Type B pancreatic cell (in vitro differentiated cells): ENCODE measurements around the gene FAAP20. TPM values are rescaled to one million over a fixed set of nuclear protein-coding genes. Genes with fewer than 3 reads are reported as not detected.

Source experiments
- DNase-seq: peaks from one replicate; pipeline ENCODE4 v3.0.0; 2021; ENCODE audit warnings: mixed read lengths; ENCODE audit not compliant: unreplicated experiment; ENCODE audit errors: extremely low spot score
- H3K27ac Mint-ChIP-seq: 2 replicates; pipeline ENCODE4 v1.8.0; 2021; ENCODE audit warnings: mild to moderate bottlenecking, mixed read lengths
- H3K27me3 Mint-ChIP-seq: 2 replicates; pipeline ENCODE4 v1.8.0; 2021; ENCODE audit warnings: mixed read lengths
- H3K36me3 Mint-ChIP-seq: 2 replicates; pipeline ENCODE4 v1.8.0; 2021; ENCODE audit warnings: mixed read lengths
- H3K4me1 Mint-ChIP-seq: one replicate; pipeline ENCODE4 v1.8.0; 2021; ENCODE audit warnings: mixed read lengths; ENCODE audit not compliant: unreplicated experiment
- H3K4me3 Mint-ChIP-seq: 2 replicates; pipeline ENCODE4 v1.8.0; 2021; ENCODE audit warnings: mild to moderate bottlenecking, mixed read lengths
- H3K9me3 Mint-ChIP-seq: 2 replicates; pipeline ENCODE4 v1.8.0; 2021; ENCODE audit warnings: mixed read lengths
- CTCF ChIP-seq: fragments of 200-600 bp; sonication (generic); conservative IDR thresholded peaks from 2 replicates; pipeline ENCODE4 v1.5.0; 2021; ENCODE audit warnings: antibody characterized with exemption, mild to moderate bottlenecking
- total RNA-seq: library from RNA; stranded (reverse); gene quantifications from 2 replicates; pipeline ENCODE4 v1.2.1, GENCODE V29; 2021; ENCODE audit warnings: low replicate concordance

The FAAP20 gene
- total RNA-seq, 1 donor from 2014 or later = 73.8 TPM

DNA sequence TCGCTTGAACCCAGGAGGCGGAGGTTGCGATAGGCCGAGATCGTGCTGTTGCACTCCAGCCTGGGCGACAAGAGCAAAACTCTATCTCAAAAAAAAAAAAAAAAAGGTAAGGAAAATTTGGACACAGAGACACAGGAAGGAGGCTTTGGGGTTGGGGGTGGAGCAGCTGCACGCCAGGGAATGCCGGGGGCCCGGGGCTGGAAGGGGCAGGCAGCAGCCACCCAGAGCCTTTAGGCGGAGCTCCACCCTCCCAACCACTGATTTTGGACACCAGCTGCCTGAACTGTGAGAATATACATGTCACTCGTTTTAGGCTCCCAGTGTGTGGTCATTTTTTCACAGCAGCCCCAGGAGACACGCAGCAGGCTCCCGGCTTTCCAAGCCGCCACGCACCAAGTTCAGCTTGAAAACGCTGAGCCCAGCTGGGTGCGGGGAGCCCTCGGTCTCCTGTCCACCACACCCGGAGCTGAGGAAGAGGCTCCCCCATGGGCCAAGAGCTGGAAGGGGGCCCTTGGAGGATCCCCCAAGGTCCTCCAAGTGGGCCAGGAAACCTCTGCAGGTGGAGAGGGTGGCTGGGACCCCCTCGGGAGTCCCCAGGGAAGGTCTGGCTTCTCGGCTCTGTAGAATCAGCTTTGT is 5.9 kb upstream of the FAAP20 start:
- no peak for DNase-seq
- peaks cover 7% of the 10 kb centered on the region for H3K4me1 Mint-ChIP-seq
- no peak for TF ChIP-seq CTCF
- no peak overlapping the region for H3K4me3 Mint-ChIP-seq
- no peak overlapping the region for H3K27ac Mint-ChIP-seq
- no peaks in the 10 kb centered on the region for H3K36me3 Mint-ChIP-seq
- no peaks in the 10 kb centered on the region for H3K9me3 Mint-ChIP-seq
- H3K27me3 Mint-ChIP-seq = no peaks in the 10 kb centered on the region

- Mint-ChIP-seq H3K27me3 (no peaks in the 10 kb centered on the region), H3K9me3 (no peaks in the 10 kb centered on the region), H3K4me3 (peak overlapping the region; percentile 84), H3K4me1 (peaks cover 7% of the 10 kb centered on the region), H3K36me3 (no peaks in the 10 kb centered on the region), H3K27ac (peak overlapping the region; percentile 78)
- no peak for TF ChIP-seq CTCF
- no peak for DNase-seq
Observed at GRCh38 chr1:2199042-2199810, 4.7 kb upstream of the FAAP20 start.

DNA sequence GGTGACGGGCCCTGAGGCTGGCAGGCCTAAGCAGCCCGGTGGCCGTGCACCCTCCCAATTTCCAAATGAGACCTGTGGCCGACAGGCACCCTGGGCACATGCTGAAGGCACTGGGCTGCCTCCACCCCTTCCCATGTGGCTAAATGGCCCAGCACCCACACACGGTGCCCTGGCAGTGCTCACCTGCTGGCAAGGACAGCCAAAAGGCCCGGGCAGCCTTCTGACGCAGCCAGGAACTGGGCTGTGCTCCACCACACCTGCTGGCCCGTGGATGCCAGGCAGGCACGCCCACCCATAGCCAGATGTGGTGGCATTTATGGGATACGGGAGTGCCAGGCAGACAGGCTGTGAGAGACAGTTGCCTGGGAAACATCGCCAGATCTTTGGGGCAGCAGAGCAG is 4.0 kb upstream of the FAAP20 start:
- no peak for DNase-seq
- no peak overlapping the region for H3K4me3 Mint-ChIP-seq
- H3K36me3 Mint-ChIP-seq = no peaks in the 10 kb centered on the region
- TF ChIP-seq CTCF = no peak
- H3K27ac Mint-ChIP-seq = no peak overlapping the region
- H3K9me3 Mint-ChIP-seq = no peaks in the 10 kb centered on the region
- no peaks in the 10 kb centered on the region for H3K27me3 Mint-ChIP-seq
- peaks cover 7% of the 10 kb centered on the region for H3K4me1 Mint-ChIP-seq

DNA sequence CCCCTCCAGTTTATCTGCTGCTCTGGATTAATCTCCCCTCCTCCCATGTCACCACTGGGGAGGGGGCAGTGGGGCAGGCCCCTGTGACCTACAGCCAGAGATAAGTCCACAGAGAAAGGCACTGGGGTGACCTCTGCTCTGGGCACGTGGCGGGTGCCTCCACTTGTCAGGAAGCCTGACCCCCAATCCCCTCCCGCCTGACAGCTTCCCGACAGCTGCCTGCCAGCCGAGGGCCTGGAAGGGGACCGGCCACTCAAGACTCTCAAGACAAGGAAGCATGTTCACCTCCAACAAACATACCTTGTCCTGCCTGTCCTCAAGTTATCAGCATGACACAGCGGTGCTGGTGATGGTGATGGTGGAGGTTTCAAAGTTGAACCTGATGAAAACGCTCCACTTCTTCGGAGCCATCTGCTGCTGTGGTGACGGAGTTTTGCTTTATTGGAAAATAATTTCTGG is 3.2 kb upstream of the FAAP20 start:
- peaks cover 7% of the 10 kb centered on the region for H3K4me1 Mint-ChIP-seq
- H3K9me3 Mint-ChIP-seq = no peaks in the 10 kb centered on the region
- H3K27ac Mint-ChIP-seq = no peak overlapping the region
- no peak for TF ChIP-seq CTCF
- H3K36me3 Mint-ChIP-seq = no peaks in the 10 kb centered on the region
- H3K4me3 Mint-ChIP-seq = no peak overlapping the region
- no peak for DNase-seq
- H3K27me3 Mint-ChIP-seq = no peaks in the 10 kb centered on the region

GRCh38 chr1:2196901-2197638 is 2.5 kb upstream of the FAAP20 start:
- Mint-ChIP-seq H3K27ac (no peak overlapping the region), H3K27me3 (no peaks in the 10 kb centered on the region), H3K4me3 (no peak overlapping the region), H3K4me1 (peaks cover 7% of the 10 kb centered on the region), H3K9me3 (no peaks in the 10 kb centered on the region), H3K36me3 (no peaks in the 10 kb centered on the region)
- DNase-seq = no peak
- no peak for TF ChIP-seq CTCF
